Adipocyte (in vitro differentiated cells): ENCODE results near the gene DCLK1.

ENCODE experiments used
- DNase-seq: peaks from one replicate; pipeline ENCODE4 v3.0.0-alpha.2; 2015; ENCODE audit warnings: low read depth
- H3K27me3 ChIP-seq: replicated peaks from 2 replicates; pipeline ENCODE4 v1.7.0; 2013; ENCODE audit warnings: mild to moderate bottlenecking, low read length, moderate library complexity; ENCODE audit not compliant: control insufficient read depth, insufficient read depth
- H3K36me3 ChIP-seq: 2 replicates; pipeline ENCODE4 v1.7.0; 2013; ENCODE audit warnings: low read length, mild to moderate bottlenecking, moderate library complexity; ENCODE audit not compliant: control insufficient read depth, insufficient read depth, severe bottlenecking
- H3K4me1 ChIP-seq: 2 replicates; pipeline ENCODE4 v1.7.0; 2013; ENCODE audit warnings: mild to moderate bottlenecking, low read length, moderate library complexity; ENCODE audit not compliant: control insufficient read depth, insufficient read depth
- H3K4me3 ChIP-seq: 2 replicates; pipeline ENCODE4 v1.7.0; 2013; ENCODE audit warnings: mild to moderate bottlenecking, low read length, moderate library complexity
- H3K9ac ChIP-seq: 2 replicates; pipeline ENCODE4 v1.7.0; 2013; ENCODE audit warnings: mild to moderate bottlenecking, low read length, moderate library complexity
- H3K9me3 ChIP-seq: 2 replicates; pipeline ENCODE4 v1.7.0; 2013; ENCODE audit warnings: mild to moderate bottlenecking, low read length, moderate library complexity; ENCODE audit not compliant: control insufficient read depth

DCLK1 gene

GRCh38 chr13:35780613-35781012, 350.6 kb downstream of the DCLK1 start:
- no peak for DNase-seq
- no peak overlapping the region for H3K9ac ChIP-seq
- no peaks in the 10 kb centered on the region for H3K9me3 ChIP-seq
- peaks cover 11% of the 10 kb centered on the region for H3K36me3 ChIP-seq
- H3K27me3 ChIP-seq = no peaks in the 10 kb centered on the region
- peaks cover 5% of the 10 kb centered on the region for H3K4me1 ChIP-seq
- H3K4me3 ChIP-seq = no peak overlapping the region

GRCh38 chr13:35771898-35772297, 359.3 kb downstream of the DCLK1 start:
- no peaks in the 10 kb centered on the region for H3K27me3 ChIP-seq
- H3K9ac ChIP-seq = peak overlapping the region; percentile 12
- H3K4me1 ChIP-seq = peaks cover 34% of the 10 kb centered on the region
- peak overlapping the region; percentile 30 for H3K4me3 ChIP-seq
- no peaks in the 10 kb centered on the region for H3K9me3 ChIP-seq
- DNase-seq = peak; percentile 84
- peaks cover 8% of the 10 kb centered on the region for H3K36me3 ChIP-seq

GRCh38 chr13:35770756-35771297, 360.4 kb downstream of the DCLK1 start:
- no peaks in the 10 kb centered on the region for H3K27me3 ChIP-seq
- no peaks in the 10 kb centered on the region for H3K9me3 ChIP-seq
- no peak overlapping the region for H3K4me3 ChIP-seq
- peaks cover 8% of the 10 kb centered on the region for H3K36me3 ChIP-seq
- no peak for DNase-seq
- peaks cover 35% of the 10 kb centered on the region for H3K4me1 ChIP-seq
- no peak overlapping the region for H3K9ac ChIP-seq

- Histone ChIP-seq H3K36me3 (peaks cover 8% of the 10 kb centered on the region), H3K9me3 (no peaks in the 10 kb centered on the region), H3K9ac (no peak overlapping the region), H3K4me1 (peaks cover 44% of the 10 kb centered on the region), H3K4me3 (no peak overlapping the region), H3K27me3 (no peaks in the 10 kb centered on the region)
- peak; percentile 61 for DNase-seq
These were observed 361.4 kb downstream of the DCLK1 start for GRCh38 chr13:35769812-35770211.

- H3K9ac ChIP-seq = no peak overlapping the region
- no peaks in the 10 kb centered on the region for H3K9me3 ChIP-seq
- H3K4me3 ChIP-seq = no peak overlapping the region
- peak; percentile 92 for DNase-seq
- H3K27me3 ChIP-seq = no peaks in the 10 kb centered on the region
- peaks cover 48% of the 10 kb centered on the region for H3K4me1 ChIP-seq
- H3K36me3 ChIP-seq = peaks cover 2% of the 10 kb centered on the region
These were observed 362.6 kb downstream of the DCLK1 start for GRCh38 chr13:35768551-35768950.

- H3K27me3 ChIP-seq = no peaks in the 10 kb centered on the region
- H3K9ac ChIP-seq = no peak overlapping the region
- H3K36me3 ChIP-seq = no peaks in the 10 kb centered on the region
- H3K4me3 ChIP-seq = no peak overlapping the region
- H3K9me3 ChIP-seq = no peaks in the 10 kb centered on the region
- H3K4me1 ChIP-seq = peaks cover 48% of the 10 kb centered on the region
- DNase-seq = no peak
These were observed 363.1 kb downstream of the DCLK1 start for GRCh38 chr13:35768073-35768472.

GRCh38 chr13:35767256-35767976, 363.8 kb downstream of the DCLK1 start:
- Histone ChIP-seq H3K9ac (no peak overlapping the region), H3K27me3 (no peaks in the 10 kb centered on the region), H3K36me3 (no peaks in the 10 kb centered on the region), H3K9me3 (no peaks in the 10 kb centered on the region), H3K4me1 (peaks cover 42% of the 10 kb centered on the region), H3K4me3 (no peak overlapping the region)
- no peak for DNase-seq

GRCh38 chr13:35766663-35767062, 364.5 kb downstream of the DCLK1 start:
- H3K4me3 ChIP-seq = no peak overlapping the region
- no peak for DNase-seq
- H3K9ac ChIP-seq = no peak overlapping the region
- no peaks in the 10 kb centered on the region for H3K9me3 ChIP-seq
- H3K36me3 ChIP-seq = no peaks in the 10 kb centered on the region
- H3K27me3 ChIP-seq = no peaks in the 10 kb centered on the region
- H3K4me1 ChIP-seq = peaks cover 35% of the 10 kb centered on the region

GRCh38 chr13:35765941-35766340, 365.2 kb downstream of the DCLK1 start:
- H3K4me3 ChIP-seq = no peak overlapping the region
- H3K4me1 ChIP-seq = peaks cover 27% of the 10 kb centered on the region
- no peaks in the 10 kb centered on the region for H3K9me3 ChIP-seq
- DNase-seq = no peak
- no peak overlapping the region for H3K9ac ChIP-seq
- H3K27me3 ChIP-seq = no peaks in the 10 kb centered on the region
- H3K36me3 ChIP-seq = no peaks in the 10 kb centered on the region

GRCh38 chr13:35765366-35765765, 365.8 kb downstream of the DCLK1 start:
- Histone ChIP-seq H3K9me3 (no peaks in the 10 kb centered on the region), H3K4me3 (peak overlapping the region; percentile 28), H3K4me1 (peaks cover 26% of the 10 kb centered on the region), H3K27me3 (no peaks in the 10 kb centered on the region), H3K36me3 (no peaks in the 10 kb centered on the region), H3K9ac (no peak overlapping the region)
- no peak for DNase-seq

- DNase-seq = peak; percentile 38
- Histone ChIP-seq H3K27me3 (no peaks in the 10 kb centered on the region), H3K36me3 (no peaks in the 10 kb centered on the region)
These were observed 366.7 kb downstream of the DCLK1 start for GRCh38 chr13:35764326-35765015.

More at GRCh38 chr13:35764326-35765015, 366.7 kb downstream of the DCLK1 start:
- Histone ChIP-seq H3K4me1 (peaks cover 26% of the 10 kb centered on the region), H3K9ac (no peak overlapping the region), H3K4me3 (peak overlapping the region; percentile 28), H3K9me3 (no peaks in the 10 kb centered on the region)
